ENCODE results near the gene PPP2R5C.

The PPP2R5C gene

DNA sequence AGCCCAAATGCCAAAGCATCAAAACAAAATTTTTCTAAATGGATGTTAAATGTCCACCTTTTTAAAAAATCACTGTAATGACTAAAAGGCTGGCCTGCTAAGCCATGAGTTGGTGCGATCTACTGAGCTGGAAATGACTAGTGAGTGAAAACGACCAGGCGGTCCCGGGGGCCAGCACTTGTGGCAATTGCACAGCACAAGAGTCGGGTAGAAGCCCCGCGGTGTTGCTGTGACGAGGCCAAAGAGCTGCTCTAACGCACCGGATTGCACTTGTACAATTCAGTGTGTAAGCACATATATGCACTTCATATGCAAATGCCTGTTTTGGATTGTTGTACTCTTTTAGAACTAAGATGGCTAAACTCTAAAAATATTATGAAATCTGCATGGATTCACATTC lies 138.7 kb downstream of the PPP2R5C start:
- no peak for TF ChIP-seq TAF1 (IDR thresholded peaks at IDR 0.05; ENCODE audit: low read depth)
- TF ChIP-seq, protein P1, sequence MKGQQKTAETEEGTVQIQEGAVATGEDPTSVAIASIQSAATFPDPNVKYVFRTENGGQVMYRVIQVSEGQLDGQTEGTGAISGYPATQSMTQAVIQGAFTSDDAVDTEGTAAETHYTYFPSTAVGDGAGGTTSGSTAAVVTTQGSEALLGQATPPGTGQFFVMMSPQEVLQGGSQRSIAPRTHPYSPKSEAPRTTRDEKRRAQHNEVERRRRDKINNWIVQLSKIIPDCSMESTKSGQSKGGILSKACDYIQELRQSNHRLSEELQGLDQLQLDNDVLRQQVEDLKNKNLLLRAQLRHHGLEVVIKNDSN (IDR thresholded peaks at IDR 0.05) = no peak
- TF ChIP-seq TEAD4 (IDR thresholded peaks at IDR 0.05) = no peak
- TF ChIP-seq NFIC (IDR thresholded peaks at IDR 0.05) = no peak
- TF ChIP-seq FOXM1 (IDR thresholded peaks at IDR 0.05; ENCODE audit: borderline replicate concordance, low read depth) = no peak
- no peak for TF ChIP-seq EGR1 (IDR thresholded peaks at IDR 0.05)
- TF ChIP-seq RAD21 (IDR thresholded peaks at IDR 0.05; ENCODE audit: low read depth) = no peak
- TF ChIP-seq, protein P2, sequence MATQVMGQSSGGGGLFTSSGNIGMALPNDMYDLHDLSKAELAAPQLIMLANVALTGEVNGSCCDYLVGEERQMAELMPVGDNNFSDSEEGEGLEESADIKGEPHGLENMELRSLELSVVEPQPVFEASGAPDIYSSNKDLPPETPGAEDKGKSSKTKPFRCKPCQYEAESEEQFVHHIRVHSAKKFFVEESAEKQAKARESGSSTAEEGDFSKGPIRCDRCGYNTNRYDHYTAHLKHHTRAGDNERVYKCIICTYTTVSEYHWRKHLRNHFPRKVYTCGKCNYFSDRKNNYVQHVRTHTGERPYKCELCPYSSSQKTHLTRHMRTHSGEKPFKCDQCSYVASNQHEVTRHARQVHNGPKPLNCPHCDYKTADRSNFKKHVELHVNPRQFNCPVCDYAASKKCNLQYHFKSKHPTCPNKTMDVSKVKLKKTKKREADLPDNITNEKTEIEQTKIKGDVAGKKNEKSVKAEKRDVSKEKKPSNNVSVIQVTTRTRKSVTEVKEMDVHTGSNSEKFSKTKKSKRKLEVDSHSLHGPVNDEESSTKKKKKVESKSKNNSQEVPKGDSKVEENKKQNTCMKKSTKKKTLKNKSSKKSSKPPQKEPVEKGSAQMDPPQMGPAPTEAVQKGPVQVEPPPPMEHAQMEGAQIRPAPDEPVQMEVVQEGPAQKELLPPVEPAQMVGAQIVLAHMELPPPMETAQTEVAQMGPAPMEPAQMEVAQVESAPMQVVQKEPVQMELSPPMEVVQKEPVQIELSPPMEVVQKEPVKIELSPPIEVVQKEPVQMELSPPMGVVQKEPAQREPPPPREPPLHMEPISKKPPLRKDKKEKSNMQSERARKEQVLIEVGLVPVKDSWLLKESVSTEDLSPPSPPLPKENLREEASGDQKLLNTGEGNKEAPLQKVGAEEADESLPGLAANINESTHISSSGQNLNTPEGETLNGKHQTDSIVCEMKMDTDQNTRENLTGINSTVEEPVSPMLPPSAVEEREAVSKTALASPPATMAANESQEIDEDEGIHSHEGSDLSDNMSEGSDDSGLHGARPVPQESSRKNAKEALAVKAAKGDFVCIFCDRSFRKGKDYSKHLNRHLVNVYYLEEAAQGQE (IDR thresholded peaks at IDR 0.05; ENCODE audit: low read depth) = no peak
- TF ChIP-seq CREB1 (IDR thresholded peaks at IDR 0.05; ENCODE audit: low read depth) = no peak
- no peak for TF ChIP-seq TCF12 (IDR thresholded peaks at IDR 0.05; ENCODE audit: low read depth)
- TF ChIP-seq CEBPB (IDR thresholded peaks at IDR 0.05) = no peak
- no peak for TF ChIP-seq EP300 (IDR thresholded peaks at IDR 0.05; ENCODE audit: borderline replicate concordance)
- TF ChIP-seq, protein P3, sequence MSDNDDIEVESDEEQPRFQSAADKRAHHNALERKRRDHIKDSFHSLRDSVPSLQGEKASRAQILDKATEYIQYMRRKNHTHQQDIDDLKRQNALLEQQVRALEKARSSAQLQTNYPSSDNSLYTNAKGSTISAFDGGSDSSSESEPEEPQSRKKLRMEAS (IDR thresholded peaks at IDR 0.05) = no peak

DNA sequence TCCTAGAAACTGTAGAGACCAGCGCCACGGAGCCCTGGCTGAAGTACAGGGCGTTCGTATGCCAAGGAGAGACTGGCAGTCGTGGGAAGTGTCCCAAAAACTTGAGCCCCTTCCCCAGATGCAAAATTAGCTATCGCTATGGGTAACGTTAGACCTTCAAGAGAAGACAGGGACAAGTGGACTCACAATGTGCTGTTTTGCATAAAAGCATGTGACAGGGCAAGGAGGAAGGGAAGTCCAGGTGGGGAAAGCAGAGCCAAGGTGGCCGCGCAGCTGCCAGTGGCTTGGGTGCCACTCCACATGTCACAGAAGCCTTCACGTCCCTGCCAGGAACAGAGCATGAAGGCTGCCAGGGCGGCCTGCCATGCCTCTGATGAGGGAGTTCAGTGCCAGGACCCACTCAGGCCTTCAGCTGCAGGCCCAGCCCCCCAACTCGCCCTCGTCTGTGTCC lies 141.6 kb downstream of the PPP2R5C start:
- TF ChIP-seq, protein P3 (IDR thresholded peaks at IDR 0.05) = no peak
- TF ChIP-seq CREB1 (IDR thresholded peaks at IDR 0.05; ENCODE audit: low read depth) (no peak), TAF1 (IDR thresholded peaks at IDR 0.05; ENCODE audit: low read depth) (no peak), EGR1 (IDR thresholded peaks at IDR 0.05) (no peak), TEAD4 (IDR thresholded peaks at IDR 0.05) (no peak), TCF12 (IDR thresholded peaks at IDR 0.05; ENCODE audit: low read depth) (no peak), FOXM1 (IDR thresholded peaks at IDR 0.05; ENCODE audit: borderline replicate concordance, low read depth) (no peak), YY1 (IDR thresholded peaks at IDR 0.05; ENCODE audit: low read depth) (no peak), ZBTB7A (IDR thresholded peaks at IDR 0.05; ENCODE audit: low read depth) (no peak), RAD21 (IDR thresholded peaks at IDR 0.05; ENCODE audit: low read depth) (no peak), NFIC (IDR thresholded peaks at IDR 0.05) (no peak)
- TF ChIP-seq, protein P1 (IDR thresholded peaks at IDR 0.05) = no peak

DNA sequence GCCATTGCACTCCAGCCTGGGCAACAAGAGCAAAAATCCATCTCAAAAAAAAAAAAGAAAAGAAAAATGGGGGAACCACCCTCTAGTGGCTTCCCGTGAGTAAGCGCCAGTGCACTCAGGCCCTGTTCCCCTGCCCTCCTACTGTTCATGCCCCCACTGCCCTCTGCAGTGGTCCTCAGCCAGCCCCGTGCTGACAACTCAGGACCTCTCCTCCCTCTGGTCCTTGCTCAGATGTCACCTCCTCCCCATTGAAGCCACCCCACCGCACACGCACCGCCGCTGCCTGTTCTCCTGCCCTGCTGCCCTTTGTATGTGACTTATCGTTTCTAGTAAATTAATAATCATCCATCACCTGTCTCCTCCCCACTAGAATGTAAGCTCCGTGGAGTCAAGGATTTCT lies 144.1 kb downstream of the PPP2R5C start:
- TF ChIP-seq RAD21 (IDR thresholded peaks at IDR 0.05; ENCODE audit: low read depth) = no peak
- TF ChIP-seq YY1 (IDR thresholded peaks at IDR 0.05; ENCODE audit: low read depth) = no peak
- TF ChIP-seq, protein P2 (IDR thresholded peaks at IDR 0.05; ENCODE audit: low read depth) = no peak
- TF ChIP-seq EP300 (IDR thresholded peaks at IDR 0.05; ENCODE audit: borderline replicate concordance) = no peak
- TF ChIP-seq NFIC (IDR thresholded peaks at IDR 0.05) = no peak
- TF ChIP-seq EGR1 (IDR thresholded peaks at IDR 0.05) = no peak
- no peak for TF ChIP-seq CREB1 (IDR thresholded peaks at IDR 0.05; ENCODE audit: low read depth)
- no peak for TF ChIP-seq TEAD4 (IDR thresholded peaks at IDR 0.05)
- TF ChIP-seq ZBTB7A (IDR thresholded peaks at IDR 0.05; ENCODE audit: low read depth) = no peak
- TF ChIP-seq, protein P1 (IDR thresholded peaks at IDR 0.05) = no peak
- TF ChIP-seq TCF12 (IDR thresholded peaks at IDR 0.05; ENCODE audit: low read depth) = no peak
- TF ChIP-seq FOXM1 (IDR thresholded peaks at IDR 0.05; ENCODE audit: borderline replicate concordance, low read depth) = no peak
- TF ChIP-seq, protein P3 (IDR thresholded peaks at IDR 0.05) = no peak
- TF ChIP-seq CEBPB (IDR thresholded peaks at IDR 0.05) = no peak
- TF ChIP-seq TAF1 (IDR thresholded peaks at IDR 0.05; ENCODE audit: low read depth) = no peak

DNA sequence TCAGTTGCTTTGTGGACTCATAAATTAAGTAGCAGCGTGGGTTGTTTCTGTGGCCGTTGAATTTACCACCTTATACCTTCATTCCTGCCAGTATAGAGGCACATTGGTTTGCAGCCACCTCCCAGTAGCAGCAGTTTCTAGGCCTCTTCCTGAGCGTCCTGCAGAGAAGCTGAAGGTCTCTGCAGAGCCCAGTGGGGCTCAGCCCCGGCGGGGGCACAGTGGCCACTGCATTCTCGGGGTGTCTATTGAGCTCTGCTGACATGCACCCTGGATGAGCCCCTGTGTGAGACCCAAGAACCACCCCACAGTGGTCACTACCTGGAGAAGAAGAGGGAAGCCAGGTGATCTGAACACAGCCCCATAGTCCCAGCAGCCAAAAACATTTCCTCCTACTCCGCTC lies 145.1 kb downstream of the PPP2R5C start:
- TF ChIP-seq CEBPB (IDR thresholded peaks at IDR 0.05) (no peak), ZBTB7A (IDR thresholded peaks at IDR 0.05; ENCODE audit: low read depth) (no peak), TAF1 (IDR thresholded peaks at IDR 0.05; ENCODE audit: low read depth) (no peak), NFIC (IDR thresholded peaks at IDR 0.05) (no peak), TCF12 (IDR thresholded peaks at IDR 0.05; ENCODE audit: low read depth) (no peak), YY1 (IDR thresholded peaks at IDR 0.05; ENCODE audit: low read depth) (no peak), FOXM1 (IDR thresholded peaks at IDR 0.05; ENCODE audit: borderline replicate concordance, low read depth) (no peak), TEAD4 (IDR thresholded peaks at IDR 0.05) (no peak), RAD21 (IDR thresholded peaks at IDR 0.05; ENCODE audit: low read depth) (no peak), EGR1 (IDR thresholded peaks at IDR 0.05) (no peak), EP300 (IDR thresholded peaks at IDR 0.05; ENCODE audit: borderline replicate concordance) (no peak), CREB1 (IDR thresholded peaks at IDR 0.05; ENCODE audit: low read depth) (no peak)
- TF ChIP-seq, protein P1 (IDR thresholded peaks at IDR 0.05) = no peak
- TF ChIP-seq, protein P2 (IDR thresholded peaks at IDR 0.05; ENCODE audit: low read depth) = no peak
- TF ChIP-seq, protein P3 (IDR thresholded peaks at IDR 0.05) = no peak
